ENCODE results near the gene NTF4. TPM values are rescaled to one million over a fixed set of nuclear protein-coding genes. Genes with fewer than 3 reads are reported as not detected.

Gene NTF4
- total and polyA plus RNA-seq, 12 donors: 0.06 to 1.6 (median 0.71) TPM; not detected in 7

GRCh38 chr19:49103331-49104085, 38.9 kb upstream of the NTF4 start:
- 83 to 85% methylated on average over 33 of the region's 33 CpGs for WGBS, 2 donors
- Histone ChIP-seq H3K9me3 (no peaks in the 10 kb centered on the region), H3K4me3 (no peak overlapping the region), H3K27ac (no peak overlapping the region), H3K36me3 (peaks cover 0 to 100% (median 78%) of the 10 kb centered on the region in 9 donors), H3K4me1 (peaks cover 0 to 5% (median 0%) of the 10 kb centered on the region in 9 donors), H3K27me3 (no peaks in the 10 kb centered on the region)
- ATAC-seq (no peak), DNase-seq (no peak)
- intact Hi-C loops (cut with DNase I): loop anchor here in 1 of 10 donors (5.0 kb wide), 1 partner anchor 94 kb away; no protein-coding TSS in a partner anchor
- TF ChIP-seq CTCF (IDR thresholded peaks at IDR 0.05): no peak

GRCh38 chr19:49102303-49102702, 37.7 kb upstream of the NTF4 start:
- no peak for ATAC-seq
- Histone ChIP-seq H3K9me3 (no peaks in the 10 kb centered on the region), H3K4me3 (no peak overlapping the region), H3K27me3 (no peaks in the 10 kb centered on the region), H3K27ac (no peak overlapping the region), H3K36me3 (peaks cover 0 to 100% (median 72%) of the 10 kb centered on the region in 9 donors), H3K4me1 (peaks cover 0 to 13% (median 5%) of the 10 kb centered on the region in 9 donors)
- DNase-seq: no peak
- intact Hi-C loops (cut with DNase I): loop anchor here in 1 of 10 donors (5.0 kb wide), 1 partner anchor 95 kb away; no protein-coding TSS in a partner anchor
- WGBS, 2 donors: 88 to 91% methylated on average over 12 of the region's 12 CpGs
- no peak for TF ChIP-seq CTCF (IDR thresholded peaks at IDR 0.05)

- Histone ChIP-seq H3K27ac (no peak overlapping the region), H3K4me1 (peaks cover 0 to 23% (median 5%) of the 10 kb centered on the region in 9 donors), H3K4me3 (no peak overlapping the region), H3K27me3 (no peaks in the 10 kb centered on the region), H3K9me3 (no peaks in the 10 kb centered on the region), H3K36me3 (peaks cover 0 to 100% (median 69%) of the 10 kb centered on the region in 9 donors)
- no peak for TF ChIP-seq CTCF (IDR thresholded peaks at IDR 0.05)
- DNase-seq: no peak
- no peak for ATAC-seq
- 88% methylated on average over 12 of the region's 12 CpGs for WGBS, 2 donors
- intact Hi-C loops (cut with DNase I): loop anchor here in 1 of 10 donors (5.0 kb wide), 1 partner anchor 96 kb away; no protein-coding TSS in a partner anchor
These were observed 36.5 kb upstream of the NTF4 start for GRCh38 chr19:49101160-49101559.

GRCh38 chr19:49098795-49099194, 34.2 kb upstream of the NTF4 start:
- peaks cover 7 to 46% (median 17%) of the 10 kb centered on the region in 9 donors for H3K4me1 ChIP-seq
- H3K36me3 ChIP-seq: peaks cover 0 to 100% (median 48%) of the 10 kb centered on the region in 9 donors
- WGBS, 2 donors: 78 to 80% methylated on average over 4 of the region's 4 CpGs
- no peaks in the 10 kb centered on the region for H3K9me3 ChIP-seq
- intact Hi-C loops (cut with DNase I): loop anchor here (1.0 to 5.0 kb wide), 7 partner anchors 44 to 110 kb away; no protein-coding TSS in a partner anchor
- no peaks in the 10 kb centered on the region for H3K27me3 ChIP-seq
- H3K4me3 ChIP-seq: no peak overlapping the region
- H3K27ac ChIP-seq: no peak overlapping the region
- DNase-seq (no peak), ATAC-seq (no peak)
- TF ChIP-seq CTCF (IDR thresholded peaks at IDR 0.05): no peak

Measured in heart right ventricle (tissue), 16 donors.